Pons (tissue), 1 donor: Measurements from ENCODE around the gene PDE4D.
"Not testable (repeated sequence)": the region's sequence is repeated elsewhere in the genome, so short reads cannot be mapped to it uniquely, and the experiment has no call there.

ENCODE experiments used
- DNase-seq: peaks from one replicate; pipeline ENCODE4 v3.0.0-alpha.2; 2016; ENCODE audit warnings: low spot score

The PDE4D gene

DNA sequence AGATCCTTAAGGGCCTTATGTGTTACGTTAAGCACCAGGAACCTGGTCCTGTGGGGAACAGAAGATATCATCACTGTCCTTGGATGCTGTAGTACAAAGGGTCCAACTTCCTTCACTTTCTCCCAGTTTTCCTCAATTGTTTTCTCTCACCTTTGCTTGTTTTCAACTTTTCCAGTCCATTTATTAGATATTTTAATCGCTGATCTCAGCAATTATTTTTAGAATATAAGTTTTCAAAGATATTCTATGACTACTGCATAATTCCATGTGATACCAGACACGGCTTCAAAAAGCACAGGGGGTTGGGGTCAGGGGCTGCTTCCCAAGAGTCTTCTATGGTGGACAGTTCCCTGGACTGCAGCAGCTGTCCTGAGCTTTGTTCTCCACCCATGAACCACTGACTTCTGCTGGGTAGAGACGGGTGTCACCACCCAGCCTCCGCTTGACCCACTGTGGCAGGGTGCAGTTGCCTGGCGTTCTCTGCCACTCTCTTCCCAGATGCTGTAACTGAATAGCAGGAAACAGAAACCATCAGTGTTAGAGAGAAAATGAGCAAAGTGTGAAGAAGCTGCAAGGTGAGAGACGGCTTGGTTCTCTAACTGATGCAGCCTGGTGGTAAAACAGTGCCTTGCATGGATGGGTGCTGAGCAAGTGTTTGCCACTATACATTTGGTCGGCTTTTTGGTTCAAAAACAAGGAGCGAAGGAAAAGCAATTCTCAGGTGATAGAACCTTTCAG lies 927.7 kb downstream of the PDE4D start:
- DNase-seq = no peak

DNA sequence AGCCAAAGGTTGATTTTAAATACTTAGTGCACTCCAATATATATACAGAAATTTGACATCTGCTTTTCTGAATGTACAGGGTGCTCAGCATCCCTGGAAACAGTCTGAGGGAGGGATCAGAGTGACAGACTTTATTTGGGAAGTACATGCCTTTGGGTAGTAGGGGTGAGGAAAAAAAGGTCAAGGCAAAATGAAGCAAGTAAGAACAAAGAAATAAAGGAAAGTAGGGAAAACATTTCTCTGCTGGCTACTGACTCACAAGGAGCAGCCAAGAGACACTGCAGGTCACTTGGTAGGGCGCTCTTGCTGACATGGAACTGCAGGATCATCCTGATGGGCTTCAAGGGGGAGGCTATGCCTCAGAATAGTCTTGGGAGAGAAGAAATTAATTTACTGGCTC lies 929.7 kb downstream of the PDE4D start:
- no peak for DNase-seq

DNA sequence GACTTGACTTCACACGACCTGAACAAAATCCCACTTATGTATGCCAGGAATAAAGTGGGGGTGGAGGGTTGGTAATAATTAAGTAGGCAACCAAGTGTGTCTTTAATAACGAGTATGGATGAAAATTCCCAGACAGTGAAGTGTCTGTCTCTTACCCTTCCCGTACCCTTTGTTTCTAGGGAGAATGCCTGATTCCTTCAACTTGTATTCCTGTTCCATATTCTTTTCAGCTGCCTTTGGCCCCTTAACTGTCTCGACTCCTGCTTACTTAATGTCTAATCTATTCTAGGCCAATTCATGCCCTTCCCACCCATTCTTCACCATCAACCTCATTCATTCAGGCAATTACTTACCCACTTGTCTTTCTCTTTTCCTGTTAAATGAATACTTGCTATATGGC lies 930.2 kb downstream of the PDE4D start:
- DNase-seq = no peak

DNA sequence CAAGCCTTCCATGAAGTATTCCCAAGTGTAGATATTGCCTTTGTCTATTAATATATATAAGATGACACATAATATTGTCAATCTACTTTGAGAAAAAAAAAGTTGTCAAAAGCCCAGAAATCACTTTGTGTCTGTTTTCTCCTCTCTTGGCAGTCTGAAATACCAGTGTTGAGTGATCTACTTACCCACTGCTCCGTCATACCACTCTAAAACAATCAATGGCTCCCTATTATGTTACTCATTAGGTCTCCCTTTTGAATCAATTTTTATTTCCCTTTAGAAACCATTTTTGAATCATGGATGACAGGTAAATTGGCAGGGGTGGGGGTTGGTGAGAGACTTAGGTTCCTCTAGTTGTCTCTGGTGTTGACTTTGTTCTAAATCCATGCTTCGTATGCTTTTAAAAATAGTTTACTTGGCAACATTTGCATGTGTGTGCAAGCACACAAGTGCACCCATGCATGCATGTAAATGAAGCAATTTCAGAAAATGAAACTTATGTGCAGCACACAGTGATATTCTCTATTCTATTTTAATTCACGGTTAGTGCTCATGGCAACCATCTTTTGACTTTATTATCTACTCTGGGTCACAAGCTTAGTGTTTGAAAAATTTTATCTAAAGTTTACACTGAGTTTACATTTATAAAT lies 931.8 kb downstream of the PDE4D start:
- DNase-seq = no peak

DNA sequence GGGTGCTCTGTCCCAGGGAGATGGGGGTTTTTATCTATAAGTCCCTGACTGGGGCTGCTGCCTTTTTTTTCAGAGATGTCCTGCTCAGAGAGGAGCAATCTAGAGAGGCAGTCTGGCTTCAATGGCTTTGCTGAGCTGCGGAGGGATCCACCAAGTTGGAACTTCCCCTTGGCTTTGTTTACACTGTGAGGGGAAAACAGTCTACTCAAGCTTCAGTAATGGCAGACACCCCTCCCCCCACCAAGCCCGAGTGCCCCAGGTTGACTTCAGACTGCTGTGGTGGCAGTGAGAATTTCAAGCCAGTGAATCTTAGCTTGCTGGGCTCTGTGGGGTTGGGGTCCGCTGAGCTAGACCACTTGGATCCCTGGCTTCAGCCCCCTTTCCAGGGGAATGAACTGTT lies 934.8 kb downstream of the PDE4D start:
- no peak for DNase-seq

DNA sequence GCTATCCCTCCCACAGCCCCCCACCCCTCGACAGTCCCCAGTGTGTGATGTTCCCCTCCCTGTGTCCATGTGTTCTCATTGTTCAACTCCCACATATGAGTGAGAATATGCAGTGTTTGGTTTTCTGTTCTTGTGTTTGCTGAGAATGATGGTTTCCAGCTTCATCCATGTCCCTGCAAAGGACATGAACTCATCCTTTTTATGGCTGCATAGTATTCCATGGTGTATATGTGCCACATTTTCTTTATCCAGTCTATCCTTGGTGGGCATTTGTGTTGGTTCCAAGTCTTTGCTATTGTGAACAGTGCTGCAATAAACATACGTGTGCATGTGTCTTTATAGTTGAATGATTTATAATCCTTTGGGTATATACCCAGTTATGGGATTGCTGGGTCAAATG lies 940.3 kb downstream of the PDE4D start:
- DNase-seq = not testable (repeated sequence)

DNA sequence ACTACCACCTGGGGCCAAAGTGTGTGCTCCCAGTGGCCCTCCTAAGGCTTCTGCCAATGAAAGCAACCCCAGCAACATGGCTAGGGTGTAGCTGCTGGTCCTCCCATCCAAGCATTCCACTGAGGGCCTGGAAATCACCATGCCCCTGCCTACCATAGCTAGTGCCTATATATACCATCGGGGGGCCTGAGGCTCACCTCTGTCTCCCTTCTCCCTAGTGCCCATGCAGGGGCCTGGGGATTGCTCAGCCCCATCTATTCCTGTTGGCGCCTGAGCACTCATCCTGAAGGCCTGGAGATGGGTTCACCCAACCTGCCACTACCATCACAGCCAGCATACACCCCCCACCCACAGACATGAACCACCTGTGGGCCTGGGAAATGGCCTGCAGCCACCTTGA lies 943.3 kb downstream of the PDE4D start:
- no peak for DNase-seq

DNA sequence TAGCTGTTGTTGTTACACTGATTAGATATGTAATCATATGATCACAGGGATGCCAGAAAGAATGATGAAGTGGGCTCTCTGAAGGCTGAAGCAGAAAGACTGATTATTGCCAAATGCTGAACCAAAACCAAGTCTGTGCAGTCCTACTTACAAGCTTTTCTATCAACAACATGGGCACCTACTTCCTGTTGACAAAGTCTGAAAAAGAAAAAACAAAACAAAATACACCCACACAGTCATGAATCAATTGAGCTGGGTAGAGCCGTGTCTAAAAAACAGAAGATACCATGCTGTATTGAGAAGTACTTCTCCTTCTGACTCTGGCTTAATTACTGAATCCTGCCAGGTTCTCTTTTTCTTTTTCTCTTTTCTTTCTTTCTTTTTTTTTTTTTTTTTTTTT lies 947.3 kb downstream of the PDE4D start:
- DNase-seq = no peak

DNA sequence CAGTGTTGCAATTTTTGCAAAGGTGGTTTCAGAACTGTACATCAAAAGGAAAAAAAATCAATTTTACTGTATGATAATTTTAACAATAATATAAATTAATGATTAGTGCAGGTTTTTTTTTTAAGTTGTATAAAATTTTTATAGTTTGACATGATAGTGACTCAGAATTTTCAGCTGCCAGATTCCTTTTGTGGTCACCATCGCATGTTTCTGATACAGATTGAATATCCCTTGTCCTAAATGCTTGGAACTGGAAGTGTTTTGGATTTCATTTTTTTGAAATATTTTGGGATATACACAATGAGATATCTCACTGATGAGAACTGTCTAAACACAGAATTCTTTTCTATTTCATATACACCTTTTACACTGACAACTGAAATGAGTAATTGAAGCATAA lies 949.3 kb downstream of the PDE4D start:
- no peak for DNase-seq

DNA sequence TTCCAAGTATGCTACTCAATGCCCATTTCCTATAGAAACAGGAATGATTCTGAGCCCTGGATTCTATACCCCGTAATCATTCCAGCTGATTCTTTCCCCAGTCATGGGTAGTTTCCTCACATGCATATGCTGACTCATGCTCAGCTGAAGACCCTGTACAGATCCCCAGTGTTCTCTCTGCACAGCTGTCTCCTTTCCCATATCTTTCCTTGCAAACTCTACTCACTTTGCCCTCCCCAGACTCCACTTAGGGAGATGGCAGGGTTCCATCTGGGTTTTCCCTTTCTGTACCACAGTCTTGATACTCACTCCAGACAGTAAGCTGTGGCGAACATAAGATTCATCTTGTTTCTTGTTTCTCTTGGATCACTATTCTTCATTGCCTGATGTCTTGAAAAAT lies 953.1 kb downstream of the PDE4D start:
- no peak for DNase-seq

DNA sequence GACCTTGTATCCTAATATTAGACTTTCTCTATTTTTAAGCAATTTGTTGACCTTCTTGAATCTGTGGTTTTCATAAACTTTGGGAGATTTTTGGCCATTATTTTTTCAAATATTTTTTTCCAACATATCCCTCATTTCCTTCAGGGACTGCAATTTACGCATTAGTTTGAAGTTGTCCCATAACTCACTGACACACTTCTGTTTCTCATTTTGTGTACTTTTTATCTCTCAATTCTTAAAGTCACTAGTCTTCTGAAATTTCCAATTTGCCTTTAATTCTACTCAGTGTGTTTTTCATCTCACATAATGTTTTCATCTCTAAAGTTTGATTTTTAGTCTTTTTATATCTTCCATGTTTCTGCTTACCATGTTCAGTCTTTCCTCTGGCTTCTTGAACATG lies 953.9 kb downstream of the PDE4D start:
- no peak for DNase-seq

DNA sequence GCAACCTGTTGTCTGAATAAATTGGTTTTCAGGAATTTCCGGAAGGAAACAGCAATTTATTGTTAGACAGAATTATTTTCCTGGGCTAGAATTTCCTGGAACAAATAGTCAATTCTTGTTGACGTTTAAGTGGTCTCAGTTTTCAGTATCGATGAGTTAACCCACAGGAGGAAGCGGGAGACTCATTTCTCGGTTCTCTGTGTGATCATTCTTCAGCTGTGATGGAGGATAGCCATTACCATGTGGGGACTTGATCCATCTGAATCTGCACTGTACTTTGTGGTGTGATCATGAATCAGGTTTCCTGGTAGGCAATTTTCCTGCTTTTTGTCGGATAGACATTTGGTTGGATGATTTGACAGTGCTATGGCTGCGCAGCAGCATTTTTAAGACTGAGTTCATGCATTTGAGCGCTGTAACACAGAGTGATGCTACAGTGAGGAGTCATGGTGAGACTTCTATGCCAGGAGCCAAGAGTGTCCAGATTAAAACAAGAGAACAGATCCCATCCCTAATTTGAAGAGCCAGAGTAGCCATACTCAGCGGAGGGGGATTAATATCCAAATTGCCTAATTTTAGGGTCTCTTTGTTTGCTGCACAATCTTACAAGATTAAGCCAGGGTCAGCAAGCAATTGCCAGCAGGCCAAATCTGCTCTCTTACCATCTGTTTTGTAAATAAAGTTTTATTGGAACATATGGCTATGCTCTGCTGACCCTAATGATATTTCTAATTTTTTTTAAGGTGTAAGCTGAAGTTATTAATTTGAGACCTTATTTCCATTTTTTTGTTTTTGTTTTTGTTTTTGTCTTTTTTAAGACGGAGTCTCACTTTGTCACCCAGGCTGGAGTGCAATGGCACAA lies 954.7 kb downstream of the PDE4D start:
- DNase-seq = no peak

DNA sequence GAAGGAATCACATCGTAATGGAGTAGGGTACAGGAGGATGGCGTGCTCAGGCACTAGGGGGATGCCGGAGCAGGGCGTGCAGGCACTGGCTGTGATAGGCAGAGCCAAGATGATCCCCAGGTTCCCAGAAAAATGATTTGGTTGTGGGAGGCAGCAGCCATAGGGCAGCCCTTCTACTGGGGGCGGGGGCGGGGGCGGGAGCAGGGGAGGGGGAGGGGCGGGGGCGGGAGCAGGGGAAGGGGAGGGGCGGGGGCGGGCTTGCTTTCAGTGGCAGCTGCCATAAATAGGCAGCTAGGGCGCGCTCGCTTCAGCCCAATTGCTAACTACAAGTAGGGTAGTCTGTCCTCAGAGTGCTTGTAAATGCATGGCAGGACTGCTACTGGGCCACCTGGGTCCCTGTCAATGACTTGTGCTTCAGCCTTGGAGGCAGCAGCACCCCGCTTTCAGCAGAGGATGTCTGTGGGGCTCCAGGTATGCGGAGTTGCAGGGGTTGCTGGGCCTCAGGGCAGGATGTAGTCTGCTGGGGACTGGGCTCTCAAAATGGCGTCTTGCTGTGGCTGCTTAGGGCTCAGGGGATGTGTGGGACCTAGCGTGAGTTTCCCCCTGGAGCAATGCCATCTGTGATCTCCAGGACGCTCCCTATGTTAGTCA lies 956.4 kb downstream of the PDE4D start:
- no peak for DNase-seq

DNA sequence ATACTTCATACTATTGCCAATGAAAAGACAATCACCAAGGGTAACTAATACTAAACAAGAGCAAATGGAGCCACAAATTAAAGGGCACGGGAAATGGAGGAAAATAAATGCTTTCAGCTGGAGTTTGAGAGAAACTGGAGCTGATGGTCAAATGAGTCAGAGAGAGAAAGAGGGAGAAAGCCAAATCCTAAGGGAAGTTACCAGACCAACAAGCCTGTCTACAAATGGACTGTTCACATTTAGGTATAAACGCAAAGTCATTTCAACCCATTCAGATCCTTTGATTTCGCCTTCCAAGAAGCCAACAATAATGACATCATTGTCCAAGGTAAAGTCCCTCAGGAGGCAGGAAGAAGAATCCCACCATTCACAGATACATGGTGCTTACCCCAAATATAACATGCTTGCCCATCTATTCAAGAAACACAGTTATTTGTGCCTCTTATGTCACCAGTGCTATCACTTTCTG lies 958.9 kb downstream of the PDE4D start:
- no peak for DNase-seq

DNA sequence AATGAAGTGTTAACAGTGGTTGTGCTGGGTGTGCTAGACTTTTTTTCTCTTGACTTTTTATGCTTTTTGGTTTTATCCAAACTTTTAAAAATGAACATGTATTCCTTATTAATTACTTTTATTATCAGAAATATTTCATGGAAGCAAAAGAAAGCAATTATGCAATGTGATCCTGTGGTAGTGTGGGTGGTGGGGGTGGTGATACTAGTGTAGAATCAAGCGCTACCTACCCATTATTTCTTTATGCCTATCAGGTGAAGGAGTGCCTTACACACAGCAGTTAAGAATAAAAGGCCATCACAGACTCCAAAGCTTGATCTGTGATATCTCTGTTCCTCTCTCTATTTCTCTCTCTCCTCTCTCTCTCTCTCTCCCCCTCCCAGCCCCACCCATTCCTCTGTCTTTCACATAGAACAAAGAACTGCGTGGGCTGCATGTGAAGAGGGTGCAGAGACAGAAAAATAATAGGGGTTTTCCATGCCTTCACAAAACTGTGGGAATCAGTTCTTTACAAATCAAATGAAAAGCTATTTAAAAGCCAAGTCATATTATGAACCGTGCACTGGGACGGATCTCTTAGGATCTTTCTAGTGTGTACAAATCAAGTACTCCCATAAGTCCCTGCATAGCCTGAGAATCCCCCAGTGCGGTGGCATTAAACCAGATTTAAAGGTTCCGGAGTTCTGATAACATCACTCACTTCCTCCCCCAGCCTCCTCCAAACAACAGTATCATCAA lies 959.5 kb downstream of the PDE4D start:
- DNase-seq = no peak

DNA sequence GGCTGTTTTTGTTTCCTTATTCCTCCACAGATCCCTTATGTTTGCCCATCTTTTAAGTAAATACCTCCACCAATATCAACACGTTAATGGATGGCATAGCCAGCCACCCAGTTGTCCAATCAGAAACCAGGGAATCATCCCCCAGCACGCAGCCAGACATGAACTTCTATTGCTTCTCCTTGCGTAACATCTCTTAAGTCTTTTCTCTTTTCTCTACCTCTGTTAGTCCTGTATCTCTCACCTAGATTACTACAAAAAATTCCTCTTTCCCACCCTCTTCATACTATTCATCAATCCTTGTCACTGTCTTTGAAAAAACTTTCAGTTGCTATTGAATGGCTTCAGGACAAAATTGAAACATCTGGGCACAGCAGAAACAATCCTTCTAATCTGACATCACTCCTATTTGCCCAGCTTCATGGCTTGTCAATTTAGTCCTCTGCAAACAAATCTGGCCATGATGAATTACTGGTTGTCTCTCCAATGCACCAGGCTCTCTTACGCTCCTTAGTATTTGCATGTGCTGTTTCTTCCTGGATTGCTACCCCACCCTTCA lies 961.4 kb downstream of the PDE4D start:
- DNase-seq = no peak

DNA sequence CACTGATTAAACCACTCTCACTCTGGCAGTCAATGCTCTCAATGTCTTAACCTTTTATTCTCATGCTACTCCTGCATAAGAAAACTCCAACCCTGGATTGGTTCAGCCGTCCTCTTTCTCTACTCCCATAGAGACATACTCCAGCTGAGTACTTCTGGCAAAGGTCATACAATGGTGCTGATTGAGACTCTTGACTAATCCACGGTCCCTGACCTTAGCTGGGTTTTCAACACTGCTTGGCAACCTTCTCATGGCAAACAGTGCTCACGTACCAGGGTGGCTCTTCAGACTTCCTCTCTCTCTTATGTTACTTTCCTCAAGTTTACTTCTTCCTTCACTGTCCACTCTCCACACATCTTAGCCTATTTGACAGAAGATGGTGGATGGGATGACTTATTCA lies 963.0 kb downstream of the PDE4D start:
- DNase-seq = no peak

DNA sequence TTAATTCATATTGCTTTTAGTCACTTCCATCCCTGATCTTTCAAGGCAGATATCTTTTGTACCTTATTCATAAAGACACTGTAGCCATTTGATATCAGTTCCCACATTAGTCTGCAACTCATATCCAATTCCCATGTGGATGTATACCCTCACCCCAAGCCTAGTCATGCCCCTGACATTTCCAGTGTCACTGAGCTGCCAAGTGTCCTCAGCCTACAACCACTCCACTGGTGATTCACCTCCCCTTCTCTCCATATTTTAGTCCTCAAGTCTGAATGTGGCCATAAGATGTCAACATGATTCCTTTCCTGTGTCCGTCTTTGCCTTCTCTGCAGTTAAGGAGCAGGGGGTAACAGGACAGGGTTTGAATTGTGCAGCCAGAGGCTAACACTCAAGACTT lies 963.8 kb downstream of the PDE4D start:
- no peak for DNase-seq

DNA sequence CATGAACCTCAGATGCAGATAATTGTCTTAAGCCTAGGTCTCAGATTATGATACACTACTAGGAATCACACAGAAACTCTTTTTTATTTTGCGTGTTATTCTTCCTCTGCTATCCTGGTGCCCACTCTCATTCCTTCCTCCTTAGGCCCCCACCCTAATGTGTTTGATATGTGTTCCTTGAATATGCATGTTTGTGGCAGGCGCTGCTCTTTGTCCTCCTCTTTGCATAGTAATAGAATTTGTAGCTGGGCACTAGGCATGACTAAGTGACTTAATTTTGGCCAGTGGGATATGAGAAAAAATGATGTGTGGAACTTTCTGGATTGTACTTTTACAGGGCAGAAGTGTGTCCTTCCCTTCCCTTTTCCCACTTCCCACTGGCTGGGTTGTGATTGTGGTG lies 965.6 kb downstream of the PDE4D start:
- no peak for DNase-seq

DNA sequence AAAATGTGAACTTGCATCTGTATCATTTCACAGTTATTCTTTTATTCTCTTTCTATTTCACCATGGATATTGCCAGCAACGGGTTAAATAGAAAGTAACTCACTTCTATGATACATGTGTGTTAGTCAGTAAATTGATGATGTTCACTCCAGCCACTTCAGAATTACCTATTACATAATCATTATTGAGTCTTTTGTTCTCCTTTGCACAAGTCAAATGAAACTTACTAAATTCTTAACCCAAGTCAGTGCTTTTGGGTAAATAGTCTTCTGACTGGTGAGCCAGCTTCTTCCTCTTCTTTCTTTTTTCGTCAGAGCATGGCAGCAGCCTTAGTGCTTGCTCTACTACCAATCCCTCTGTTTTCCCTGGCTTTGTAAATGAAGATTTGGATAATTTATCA lies 966.3 kb downstream of the PDE4D start:
- no peak for DNase-seq

DNA sequence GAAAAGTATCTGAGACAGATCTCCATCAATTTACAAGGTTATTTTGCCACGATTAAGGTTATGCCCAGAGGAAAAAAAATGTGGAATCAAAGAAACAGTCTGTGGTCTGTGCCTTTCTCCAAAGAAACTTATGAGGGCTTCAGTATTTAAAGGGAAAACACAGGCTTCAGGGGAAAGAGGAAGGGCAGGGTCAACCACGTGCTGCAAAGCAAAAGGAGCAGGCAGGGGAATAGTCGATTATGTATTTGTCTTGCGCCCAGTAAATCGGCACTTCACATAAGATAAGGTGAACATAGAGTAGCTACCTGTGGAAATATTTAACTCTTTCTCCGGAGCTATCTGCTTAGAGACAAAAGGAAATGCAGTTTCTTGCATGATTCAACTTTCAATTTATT lies 967.0 kb downstream of the PDE4D start:
- no peak for DNase-seq
